Stomach (tissue), 9 donors: ENCODE measurements around the gene NT5C2. TPM values are rescaled to one million over a fixed set of nuclear protein-coding genes. Genes with fewer than 3 reads are reported as not detected.

Experiments used
- DNase-seq, 2 donors: peaks; one replicate each; pipeline versions ENCODE4 v3.0.0 to v3.0.0-alpha.2; 2013 to 2019
- H3K27ac ChIP-seq, 5 donors: fragments of 200-600 bp in 4 of 5; sonication (generic) in 4 of 5; one replicate each; pipeline ENCODE4 v1.5.1; 2013 to 2019; ENCODE audit warnings: mild to moderate bottlenecking in 1 of 5, moderate library complexity in 1 of 5
- H3K27me3 ChIP-seq, 3 donors: fragments of 200-600 bp; sonication (generic); one replicate each; pipeline ENCODE4 v1.5.1; 2017 to 2019; ENCODE audit warnings: mixed run types in 1 of 3
- H3K36me3 ChIP-seq, 4 donors: fragments of 200-600 bp; sonication (generic); 1 replicate in 3 of 4; 2 replicates in 1 of 4; pipeline ENCODE4 v1.5.1; 2016 to 2019
- H3K4me1 ChIP-seq, 4 donors: fragments of 200-600 bp; sonication (generic); one replicate each; pipeline ENCODE4 v1.5.1; 2016 to 2019
- H3K4me3 ChIP-seq, 4 donors: fragments of 200-600 bp; sonication (generic) in 3 of 4; one replicate each; pipeline ENCODE4 v1.5.1; 2016 to 2019; ENCODE audit warnings: mild to moderate bottlenecking in 1 of 4
- H3K9me3 ChIP-seq, 4 donors: fragments of 200-600 bp; sonication (generic); one replicate each; pipeline ENCODE4 v1.5.1; 2016 to 2019
- EP300 ChIP-seq: sonication (generic); formaldehyde crosslinking; IDR thresholded peaks from one replicate; pipeline ENCODE4 v1.6.1; 2017; ENCODE audit warnings: antibody characterized with exemption
- POLR2A ChIP-seq, 4 donors: fragments of 450-650 bp; IDR thresholded peaks; one replicate each; pipeline ENCODE4 v1.6.1; 2016; ENCODE audit warnings: antibody characterized with exemption in 4 of 4, control low read depth in 2 of 4, mild to moderate bottlenecking in 1 of 4, moderate library complexity in 1 of 4
- POLR2AphosphoS5 ChIP-seq, 3 donors: sonication (generic); formaldehyde crosslinking; IDR thresholded peaks; one replicate each; pipeline ENCODE4 v1.6.1; 2016; ENCODE audit warnings: antibody characterized with exemption in 3 of 3
- WGBS, 5 donors: extraction: QIAGEN DNeasy Blood & Tissue Kit in 3 of 5; methylation state at CpG; one replicate each; pipeline versions ENCODE4 v1.1.5 to v1.1.7; 2013 to 2018; 5-methylcytosine and 5-hydroxymethylcytosine counted together
- intact Hi-C: fragments of 100-400 bp; cut with DNase I; formaldehyde crosslinking; loops from one replicate; pipeline ENCODE4 v1.15.1; 2023; ENCODE audit warnings: low total_unique reads
- polyA plus RNA-seq, 3 donors: library from polyadenylated mRNA; stranded (reverse); fragments of 200-250 nt; gene quantifications; one replicate each; pipeline ENCODE4 v1.2.3, GENCODE V29; 2013
- total RNA-seq, 5 donors: library from RNA; depleted of rRNA; stranded (reverse); fragments of >200 nt; gene quantifications; one replicate each; pipeline versions ENCODE4 v1.1.0 to v1.2.3, GENCODE V29; 2014 to 2016
- TF ChIP-seq, protein P1 (sequence below), 7 experiments: fragments of 450-650 bp in 4 of 7; fragments of 200-600 bp in 3 of 7; sonication (generic) in 3 of 7; IDR thresholded peaks; one replicate each; pipeline ENCODE4 v1.5.1; 2016 to 2019; ENCODE audit warnings: antibody characterized with exemption in 7 of 7, control low read depth in 2 of 7, mild to moderate bottlenecking in 1 of 7
- donor health status: healthy with polysubstance abuse.
- donor health status: Bipolar disorder and iron deficiency.
- donor health status: healthy.

Gene NT5C2
- total and polyA plus RNA-seq, 8 donors, result 20.0 to 176 (median 35.6) TPM

DNA sequence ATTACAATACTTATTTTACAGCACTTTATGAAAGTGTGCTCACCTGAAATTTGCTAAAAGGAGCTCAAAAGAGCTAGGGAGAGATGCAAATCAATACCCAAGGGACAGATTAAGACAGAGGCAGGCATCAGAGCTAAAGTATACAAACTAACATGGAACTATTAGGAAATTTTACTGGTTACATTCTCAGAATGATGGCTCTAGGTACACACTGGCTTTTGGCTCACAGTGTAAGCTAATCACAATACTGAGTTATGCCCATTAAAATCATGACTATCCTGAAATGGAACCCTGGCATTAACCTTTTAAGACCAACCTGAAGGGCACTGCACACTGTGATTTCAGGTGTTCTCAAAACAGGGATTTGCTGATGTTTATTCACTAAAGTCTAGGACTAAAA lies 98.1 kb downstream of the NT5C2 start:
- peaks cover 0 to 34% (median 0%) of the 10 kb centered on the region in 4 donors for H3K4me1 ChIP-seq
- no peak overlapping the region for H3K4me3 ChIP-seq
- TF ChIP-seq POLR2AphosphoS5 (IDR thresholded peaks at IDR 0.05) (no peak), EP300 (no peak), POLR2A (IDR thresholded peaks at IDR 0.05) (no peak)
- TF ChIP-seq, protein P1, sequence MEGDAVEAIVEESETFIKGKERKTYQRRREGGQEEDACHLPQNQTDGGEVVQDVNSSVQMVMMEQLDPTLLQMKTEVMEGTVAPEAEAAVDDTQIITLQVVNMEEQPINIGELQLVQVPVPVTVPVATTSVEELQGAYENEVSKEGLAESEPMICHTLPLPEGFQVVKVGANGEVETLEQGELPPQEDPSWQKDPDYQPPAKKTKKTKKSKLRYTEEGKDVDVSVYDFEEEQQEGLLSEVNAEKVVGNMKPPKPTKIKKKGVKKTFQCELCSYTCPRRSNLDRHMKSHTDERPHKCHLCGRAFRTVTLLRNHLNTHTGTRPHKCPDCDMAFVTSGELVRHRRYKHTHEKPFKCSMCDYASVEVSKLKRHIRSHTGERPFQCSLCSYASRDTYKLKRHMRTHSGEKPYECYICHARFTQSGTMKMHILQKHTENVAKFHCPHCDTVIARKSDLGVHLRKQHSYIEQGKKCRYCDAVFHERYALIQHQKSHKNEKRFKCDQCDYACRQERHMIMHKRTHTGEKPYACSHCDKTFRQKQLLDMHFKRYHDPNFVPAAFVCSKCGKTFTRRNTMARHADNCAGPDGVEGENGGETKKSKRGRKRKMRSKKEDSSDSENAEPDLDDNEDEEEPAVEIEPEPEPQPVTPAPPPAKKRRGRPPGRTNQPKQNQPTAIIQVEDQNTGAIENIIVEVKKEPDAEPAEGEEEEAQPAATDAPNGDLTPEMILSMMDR (IDR thresholded peaks at IDR 0.05), result no peak
- no peak overlapping the region for H3K27ac ChIP-seq
- DNase-seq, result no peak
- H3K36me3 ChIP-seq, result peaks cover 56 to 100% (median 97%) of the 10 kb centered on the region in 4 donors
- H3K27me3 ChIP-seq, result no peaks in the 10 kb centered on the region
- no peaks in the 10 kb centered on the region for H3K9me3 ChIP-seq
- intact Hi-C loops, result no loop called here

DNA sequence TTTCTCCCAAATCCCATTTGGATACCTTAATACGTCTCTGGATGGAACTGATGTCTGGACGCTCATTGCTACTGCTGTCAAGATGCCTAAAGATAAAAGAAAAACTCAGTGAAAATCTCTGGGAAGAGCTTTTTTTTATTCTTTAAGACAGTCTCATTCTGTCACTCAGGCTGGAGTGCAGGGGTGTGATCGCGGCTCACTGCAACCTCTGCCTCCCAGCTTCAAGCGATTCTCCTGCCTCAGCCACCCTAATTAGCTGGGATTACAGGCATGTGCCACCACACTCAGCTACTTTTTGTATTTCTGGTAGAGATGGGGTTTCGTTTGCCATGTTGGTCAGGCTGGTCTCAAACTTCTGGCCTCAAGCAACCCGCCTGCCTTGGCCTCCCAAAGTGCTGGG lies 102.2 kb downstream of the NT5C2 start:
- Histone ChIP-seq H3K9me3 (no peaks in the 10 kb centered on the region), H3K4me1 (peaks cover 0 to 16% (median 2%) of the 10 kb centered on the region in 4 donors), H3K36me3 (peaks cover 65 to 100% (median 96%) of the 10 kb centered on the region in 4 donors), H3K27ac (no peak overlapping the region), H3K4me3 (no peak overlapping the region), H3K27me3 (no peaks in the 10 kb centered on the region)
- WGBS, 5 donors, result 94 to 98% (median 97%) methylated on average over 7 of the region's 7 CpGs
- intact Hi-C loops, result no loop called here
- TF ChIP-seq EP300 (no peak), POLR2AphosphoS5 (IDR thresholded peaks at IDR 0.05) (no peak), POLR2A (IDR thresholded peaks at IDR 0.05) (no peak)
- TF ChIP-seq, protein P1 (IDR thresholded peaks at IDR 0.05), result no peak
- no peak for DNase-seq

DNA sequence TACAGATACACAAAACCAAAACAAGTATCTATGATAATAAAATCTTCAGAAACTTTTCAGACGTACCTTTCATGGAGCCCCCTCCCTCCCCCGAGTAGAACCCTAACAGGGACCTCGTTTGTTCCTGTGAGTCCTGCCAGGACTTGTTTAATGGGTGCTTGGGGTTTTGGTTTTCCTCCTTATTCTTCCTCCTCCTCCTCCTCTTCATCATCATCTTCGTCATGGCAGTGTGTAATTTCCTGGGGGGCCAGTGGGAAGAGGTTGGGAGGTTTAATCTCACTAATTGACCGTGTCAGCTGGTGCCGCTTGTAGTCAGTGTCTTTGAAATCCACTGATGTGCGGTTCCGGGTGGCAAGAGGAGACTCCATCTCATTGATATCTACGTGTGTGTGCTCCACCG lies 103.6 kb downstream of the NT5C2 start:
- intact Hi-C loops, result no loop called here
- 83 to 98% (median 91%) methylated on average over 10 of the region's 10 CpGs for WGBS, 5 donors
- TF ChIP-seq, protein P1 (IDR thresholded peaks at IDR 0.05), result no peak
- no peak for TF ChIP-seq POLR2AphosphoS5 (IDR thresholded peaks at IDR 0.05)
- peaks cover 0 to 7% (median 2%) of the 10 kb centered on the region in 4 donors for H3K4me1 ChIP-seq
- H3K36me3 ChIP-seq, result peaks cover 59 to 100% (median 96%) of the 10 kb centered on the region in 4 donors
- H3K9me3 ChIP-seq, result no peaks in the 10 kb centered on the region
- DNase-seq, result no peak
- H3K4me3 ChIP-seq, result no peak overlapping the region
- H3K27me3 ChIP-seq, result no peaks in the 10 kb centered on the region
- H3K27ac ChIP-seq, result no peak overlapping the region

DNA sequence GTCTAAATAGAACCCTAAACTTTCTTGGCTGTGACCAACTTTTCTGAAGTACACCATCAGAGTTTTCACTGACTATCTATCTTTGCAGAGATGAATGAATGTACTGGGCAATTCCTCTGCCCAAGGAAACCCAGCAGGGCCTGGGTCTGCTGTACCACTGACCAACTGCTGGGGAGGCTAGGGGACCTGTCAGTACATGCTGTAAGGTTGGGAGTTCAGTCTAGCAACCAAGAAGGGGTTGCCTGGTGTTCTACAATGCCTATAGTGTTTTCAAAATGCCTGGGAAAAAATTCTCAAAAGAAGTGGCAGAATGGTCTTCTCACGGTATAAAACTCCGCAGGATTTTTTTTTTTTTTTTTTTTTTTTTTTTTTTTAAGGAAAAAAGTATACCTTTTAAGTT lies 106.3 kb downstream of the NT5C2 start:
- no peak for DNase-seq
- peak overlapping the region in 1 of 5 donors; percentile 26 for H3K27ac ChIP-seq
- intact Hi-C loops, result no loop called here
- WGBS, 5 donors, result 61 to 97% (median 91%) methylated on average over 2 of the region's 2 CpGs
- no peak overlapping the region for H3K4me3 ChIP-seq
- no peaks in the 10 kb centered on the region for H3K9me3 ChIP-seq
- no peak for TF ChIP-seq POLR2AphosphoS5 (IDR thresholded peaks at IDR 0.05)
- TF ChIP-seq, protein P1 (IDR thresholded peaks at IDR 0.05), result no peak
- TF ChIP-seq POLR2A (IDR thresholded peaks at IDR 0.05), result no peak
- no peak for TF ChIP-seq EP300
- H3K27me3 ChIP-seq, result no peaks in the 10 kb centered on the region
- peaks cover 0 to 7% (median 2%) of the 10 kb centered on the region in 4 donors for H3K4me1 ChIP-seq
- H3K36me3 ChIP-seq, result peaks cover 35 to 97% (median 91%) of the 10 kb centered on the region in 4 donors
